Mesenchymal stem cell (in vitro differentiated cells and primary cell): ENCODE measurements around the gene NDUFAF2.

Experiments
- DNase-seq: peaks from one replicate; pipeline ENCODE4 v3.0.0-alpha.2; 2013
- H2AFZ ChIP-seq: one replicate; pipeline ENCODE4 v1.6.1; 2013; ENCODE audit warnings: low read depth, mild to moderate bottlenecking, control low read depth, inconsistent platforms, low read length, moderate library complexity
- H2AK5ac ChIP-seq: 2 replicates; pipeline ENCODE4 v1.6.1; 2013; ENCODE audit warnings: low read length, moderate library complexity, mild to moderate bottlenecking, inconsistent platforms; ENCODE audit not compliant: severe bottlenecking
- H2BK120ac ChIP-seq: one replicate; pipeline ENCODE4 v1.6.1; 2013; ENCODE audit warnings: low read depth, mild to moderate bottlenecking, inconsistent platforms, low read length, moderate library complexity
- H2BK12ac ChIP-seq, 2 experiments: one replicate each; pipeline ENCODE4 v1.6.1; 2013; ENCODE audit warnings: inconsistent platforms in 2 of 2, low read length in 2 of 2, mild to moderate bottlenecking in 2 of 2, moderate library complexity in 2 of 2, control low read depth in 1 of 2
- H2BK15ac ChIP-seq: one replicate; pipeline ENCODE4 v1.6.1; 2013; ENCODE audit warnings: mild to moderate bottlenecking, low read depth, inconsistent platforms; ENCODE audit not compliant: poor library complexity, severe bottlenecking
- H2BK5ac ChIP-seq: 2 replicates; pipeline ENCODE4 v1.6.1; 2013; ENCODE audit warnings: low read depth, mild to moderate bottlenecking, low read length, control low read depth, inconsistent platforms; ENCODE audit not compliant: poor library complexity, severe bottlenecking
- H3K14ac ChIP-seq, 2 experiments: one replicate each; pipeline ENCODE4 v1.6.1; 2013; ENCODE audit warnings: inconsistent platforms in 2 of 2, low read length in 2 of 2, control low read depth in 1 of 2, mild to moderate bottlenecking in 1 of 2, moderate library complexity in 1 of 2
- H3K18ac ChIP-seq, 2 experiments: one replicate each; pipeline ENCODE4 v1.6.1; 2013; ENCODE audit warnings: inconsistent platforms in 2 of 2, low read length in 2 of 2, control low read depth in 1 of 2, low read depth in 1 of 2, mild to moderate bottlenecking in 1 of 2
- H3K23ac ChIP-seq, 2 experiments: one replicate each; pipeline ENCODE4 v1.6.1; 2013; ENCODE audit warnings: inconsistent platforms in 2 of 2, low read length in 2 of 2, mild to moderate bottlenecking in 2 of 2, moderate library complexity in 2 of 2, control low read depth in 1 of 2
- H3K27ac ChIP-seq: 2 replicates; pipeline ENCODE4 v1.5.1; 2013; ENCODE audit warnings: mild to moderate bottlenecking, moderate library complexity, low read length, control low read depth, inconsistent platforms; ENCODE audit not compliant: poor library complexity, severe bottlenecking
- H3K27me3 ChIP-seq, 2 experiments: 2 replicates each; pipeline versions ENCODE4 v1.6.1 to v1.7.0; 2013; ENCODE audit warnings: low read length in 2 of 2, mild to moderate bottlenecking in 2 of 2, moderate library complexity in 2 of 2, control low read depth in 1 of 2, inconsistent platforms in 1 of 2; ENCODE audit not compliant: control insufficient read depth in 1 of 2, insufficient read depth in 1 of 2
- H3K36me3 ChIP-seq, 2 experiments: 2 replicates each; pipeline versions ENCODE4 v1.6.1 to v1.7.0; 2013; ENCODE audit warnings: low read length in 2 of 2, control low read depth in 1 of 2, inconsistent platforms in 1 of 2, low read depth in 1 of 2, mild to moderate bottlenecking in 1 of 2; ENCODE audit not compliant: insufficient read depth in 2 of 2, control insufficient read depth in 1 of 2
- H3K4ac ChIP-seq, 2 experiments: one replicate each; pipeline ENCODE4 v1.6.1; 2013; ENCODE audit warnings: inconsistent platforms in 2 of 2, low read length in 2 of 2, mild to moderate bottlenecking in 2 of 2, moderate library complexity in 2 of 2, control low read depth in 1 of 2, low read depth in 1 of 2
- H3K4me1 ChIP-seq: 2 replicates; pipeline ENCODE4 v1.6.1; 2013; ENCODE audit warnings: low read depth, low read length, control low read depth; ENCODE audit not compliant: control insufficient read depth, insufficient read depth
- H3K4me2 ChIP-seq: 2 replicates; pipeline ENCODE4 v1.6.1; 2013; ENCODE audit warnings: low read length, mild to moderate bottlenecking, inconsistent platforms; ENCODE audit not compliant: poor library complexity, severe bottlenecking
- H3K4me3 ChIP-seq, 2 experiments: 2 replicates each; pipeline versions ENCODE4 v1.5.1 to v1.7.0; 2013; ENCODE audit warnings: low read length in 2 of 2, mild to moderate bottlenecking in 2 of 2, control low read depth in 1 of 2, low read depth in 1 of 2; ENCODE audit not compliant: insufficient read depth in 1 of 2
- H3K79me1 ChIP-seq: replicated peaks from 2 replicates; pipeline ENCODE4 v1.6.1; 2013; ENCODE audit warnings: mild to moderate bottlenecking, control low read depth, low read length, inconsistent platforms; ENCODE audit not compliant: poor library complexity, severe bottlenecking
- H3K9ac ChIP-seq: 2 replicates; pipeline ENCODE4 v1.7.0; 2013; ENCODE audit warnings: mild to moderate bottlenecking, low read length, moderate library complexity
- H3K9me3 ChIP-seq: 2 replicates; pipeline ENCODE4 v1.7.0; 2013; ENCODE audit warnings: mild to moderate bottlenecking, low read length; ENCODE audit not compliant: control insufficient read depth
- H4K8ac ChIP-seq: one replicate; pipeline ENCODE4 v1.6.1; 2013; ENCODE audit warnings: inconsistent platforms, mild to moderate bottlenecking, low read length, moderate library complexity
- H4K91ac ChIP-seq: one replicate; pipeline ENCODE4 v1.6.1; 2013; ENCODE audit warnings: mild to moderate bottlenecking, low read length, inconsistent platforms
- WGBS: methylation state at CpG from one replicate; pipeline ENCODE4 v1.1.7; 2013; ENCODE audit warnings: mixed read lengths; 5-methylcytosine and 5-hydroxymethylcytosine counted together

The NDUFAF2 gene

DNA sequence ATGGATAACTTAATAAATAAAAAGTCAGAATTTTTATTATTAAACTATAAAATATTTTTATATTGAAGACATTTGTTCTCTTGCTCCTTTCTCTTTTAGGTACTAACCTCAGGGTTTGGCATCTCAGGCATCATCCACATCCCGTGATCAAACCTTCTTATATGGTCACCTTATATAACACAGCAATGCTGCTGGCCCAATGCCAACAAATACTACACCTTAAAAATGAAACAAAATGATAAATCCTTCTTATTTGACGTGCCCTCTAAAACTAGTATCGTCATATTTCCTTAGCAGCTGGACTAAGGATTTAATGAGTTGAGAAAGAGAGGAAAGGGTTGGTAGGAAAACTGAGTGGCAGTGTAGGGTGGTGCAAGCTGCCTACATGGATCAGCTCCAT lies 56.6 kb downstream of the NDUFAF2 start:
- Histone ChIP-seq H2BK120ac (no peak overlapping the region), H3K4me3 (no peak overlapping the region), H3K9ac (no peak overlapping the region), H3K18ac (no peak overlapping the region), H3K27me3 (no peaks in the 10 kb centered on the region), H2AFZ (no peak overlapping the region), H4K91ac (no peak overlapping the region), H2BK5ac (no peak overlapping the region), H3K9me3 (no peaks in the 10 kb centered on the region), H3K4me1 (no peaks in the 10 kb centered on the region), H2BK15ac (no peak overlapping the region), H3K36me3 (no peaks in the 10 kb centered on the region), H3K23ac (no peak overlapping the region), H3K79me1 (peaks cover 5% of the 10 kb centered on the region), H3K14ac (no peak overlapping the region), H4K8ac (no peak overlapping the region), H3K4ac (no peak overlapping the region), H2AK5ac (no peak overlapping the region), H2BK12ac (no peak overlapping the region), H3K27ac (no peak overlapping the region), H3K4me2 (no peak overlapping the region)
- 96% methylated on average over 3 of the region's 3 CpGs for WGBS
- DNase-seq, result no peak

DNA sequence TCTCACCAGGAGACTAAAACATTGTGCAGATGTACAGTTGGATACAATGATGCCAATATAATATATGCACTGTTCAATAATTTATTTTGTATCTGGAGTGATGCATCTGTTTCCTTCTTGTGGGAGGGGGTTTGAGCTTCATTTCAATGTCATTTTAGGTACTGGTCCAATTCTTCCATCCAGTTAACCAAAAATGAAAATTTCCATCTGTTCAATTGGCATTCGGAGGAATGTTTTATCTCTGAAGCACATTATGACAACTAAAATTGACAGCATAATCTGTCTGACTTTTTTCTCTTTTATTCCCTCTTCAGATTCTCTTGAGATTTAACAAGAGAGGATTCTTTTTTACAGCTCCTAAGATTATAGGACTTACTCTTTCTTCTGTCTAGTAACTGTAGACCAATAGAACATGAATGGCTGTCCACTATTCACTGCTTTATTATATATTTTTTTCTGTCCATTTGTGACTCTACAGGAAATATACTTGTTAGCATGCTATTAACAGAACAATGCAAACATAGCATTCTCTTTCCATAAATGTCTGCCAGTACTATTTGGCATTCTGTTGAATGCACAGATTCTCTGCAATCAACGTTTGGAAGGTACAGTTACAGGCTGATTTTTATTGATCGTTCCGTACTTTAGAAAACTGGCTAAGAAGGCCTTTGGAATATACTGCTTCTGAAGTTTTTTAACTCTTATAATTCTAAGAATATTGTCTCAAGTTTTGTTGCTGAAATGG lies 57.8 kb downstream of the NDUFAF2 start:
- no peak overlapping the region for H3K14ac ChIP-seq
- H4K91ac ChIP-seq, result no peak overlapping the region
- no peak overlapping the region for H3K18ac ChIP-seq
- no peaks in the 10 kb centered on the region for H3K4me1 ChIP-seq
- no peaks in the 10 kb centered on the region for H3K9me3 ChIP-seq
- no peak overlapping the region for H2BK12ac ChIP-seq
- no peaks in the 10 kb centered on the region for H3K36me3 ChIP-seq
- H2BK5ac ChIP-seq, result no peak overlapping the region
- no peaks in the 10 kb centered on the region for H3K27me3 ChIP-seq
- H3K27ac ChIP-seq, result no peak overlapping the region
- no peak overlapping the region for H2AK5ac ChIP-seq
- no peak overlapping the region for H2BK15ac ChIP-seq
- H3K4ac ChIP-seq, result no peak overlapping the region
- no peak overlapping the region for H3K23ac ChIP-seq
- no peak overlapping the region for H4K8ac ChIP-seq
- H3K9ac ChIP-seq, result no peak overlapping the region
- DNase-seq, result no peak
- H3K4me2 ChIP-seq, result no peak overlapping the region
- peaks cover 3% of the 10 kb centered on the region for H3K79me1 ChIP-seq
- H3K4me3 ChIP-seq, result no peak overlapping the region
- 81% methylated on average over 4 of the region's 4 CpGs for WGBS
- no peak overlapping the region for H2BK120ac ChIP-seq
- H2AFZ ChIP-seq, result no peak overlapping the region

DNA sequence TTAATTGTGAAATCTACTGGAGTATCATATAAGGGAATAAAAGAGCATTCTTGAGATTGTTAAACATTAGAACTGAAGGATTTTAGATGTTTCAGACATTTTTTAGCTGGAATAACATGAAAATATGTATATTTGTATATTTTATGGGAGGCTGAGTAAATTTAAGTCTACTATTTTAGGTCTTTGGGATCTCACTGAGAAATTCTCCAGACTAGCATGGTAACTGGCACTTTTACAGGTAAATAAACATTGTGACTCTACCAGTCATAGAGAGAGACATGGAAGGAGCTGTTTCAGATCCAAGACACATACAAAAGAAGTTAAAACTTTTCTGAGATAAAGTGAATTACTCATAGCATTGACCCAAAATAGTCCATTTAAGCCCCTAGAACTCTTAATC lies 59.4 kb downstream of the NDUFAF2 start:
- Histone ChIP-seq H3K18ac (no peak overlapping the region), H3K36me3 (no peaks in the 10 kb centered on the region), H3K14ac (no peak overlapping the region), H3K4me3 (no peak overlapping the region), H2BK120ac (no peak overlapping the region), H3K4ac (no peak overlapping the region), H4K8ac (no peak overlapping the region), H3K27me3 (no peaks in the 10 kb centered on the region), H3K27ac (no peak overlapping the region), H3K23ac (no peak overlapping the region), H2AFZ (no peak overlapping the region), H2BK15ac (no peak overlapping the region), H3K9me3 (no peaks in the 10 kb centered on the region), H2BK5ac (no peak overlapping the region), H2AK5ac (no peak overlapping the region), H3K9ac (no peak overlapping the region), H3K4me2 (no peak overlapping the region), H3K79me1 (peaks cover 3% of the 10 kb centered on the region), H2BK12ac (no peak overlapping the region), H3K4me1 (no peaks in the 10 kb centered on the region), H4K91ac (no peak overlapping the region)
- no peak for DNase-seq

DNA sequence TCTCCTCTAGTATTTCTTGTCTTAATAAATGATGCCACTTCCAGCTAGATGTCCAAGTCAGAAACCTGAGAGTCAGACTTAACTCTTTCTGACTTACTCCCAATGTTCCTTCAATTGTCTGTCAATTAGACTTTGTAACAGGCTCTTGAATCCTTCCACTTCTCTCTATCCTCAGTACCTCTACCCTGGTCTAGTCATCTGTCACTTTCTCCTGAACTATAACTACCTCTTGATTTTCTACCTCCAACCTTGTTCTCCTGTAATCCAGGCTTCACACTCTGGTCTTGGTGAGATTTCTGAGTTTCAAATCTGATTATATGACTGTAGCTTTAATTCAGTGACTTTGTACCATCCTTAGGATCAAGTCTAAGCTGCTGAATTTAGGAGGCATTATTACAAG lies 64.9 kb downstream of the NDUFAF2 start:
- H3K27me3 ChIP-seq, result no peaks in the 10 kb centered on the region
- no peak for DNase-seq
- H3K4ac ChIP-seq, result no peak overlapping the region
- H3K18ac ChIP-seq, result no peak overlapping the region
- H3K9ac ChIP-seq, result no peak overlapping the region
- H4K91ac ChIP-seq, result no peak overlapping the region
- H3K4me2 ChIP-seq, result no peak overlapping the region
- no peak overlapping the region for H2BK12ac ChIP-seq
- no peak overlapping the region for H3K27ac ChIP-seq
- no peak overlapping the region for H2AK5ac ChIP-seq
- no peaks in the 10 kb centered on the region for H3K9me3 ChIP-seq
- H2AFZ ChIP-seq, result no peak overlapping the region
- no peaks in the 10 kb centered on the region for H3K4me1 ChIP-seq
- no peak overlapping the region for H2BK15ac ChIP-seq
- H3K23ac ChIP-seq, result no peak overlapping the region
- H2BK120ac ChIP-seq, result no peak overlapping the region
- H3K14ac ChIP-seq, result no peak overlapping the region
- H3K36me3 ChIP-seq, result no peaks in the 10 kb centered on the region
- H3K4me3 ChIP-seq, result no peak overlapping the region
- no peak overlapping the region for H2BK5ac ChIP-seq
- H3K79me1 ChIP-seq, result peaks cover 12% of the 10 kb centered on the region
- no peak overlapping the region for H4K8ac ChIP-seq
